ENCODE data around the gene TNFRSF11A.

Gene TNFRSF11A

GRCh38 chr18:62434798-62435197 is 109.7 kb downstream of the TNFRSF11A start:
- Histone ChIP-seq H3K9me3 (ENCODE audit: control insufficient read depth, low read length) (no peaks in the 10 kb centered on the region), H3K27ac (ENCODE audit: insufficient read depth, low read depth, low read length, poor library complexity, severe bottlenecking) (no peak overlapping the region), H3K4me1 (ENCODE audit: control insufficient read depth, insufficient read depth, low read length) (no peaks in the 10 kb centered on the region), H3K27me3 (ENCODE audit: control insufficient read depth, insufficient read depth, low read length, poor library complexity, severe bottlenecking) (no peaks in the 10 kb centered on the region), H3K4me3 (ENCODE audit: insufficient read depth, low read depth, low read length) (no peak overlapping the region), H3K36me3 (ENCODE audit: control insufficient read depth, insufficient read depth, low read length) (no peaks in the 10 kb centered on the region)
- 94 to 98% methylated on average over 4 of the region's 4 CpGs for WGBS, 2 experiments

- no peak overlapping the region for H3K27ac ChIP-seq (ENCODE audit: insufficient read depth, low read depth, low read length, poor library complexity, severe bottlenecking)
- H3K9me3 ChIP-seq (ENCODE audit: control insufficient read depth, low read length), result no peaks in the 10 kb centered on the region
- no peak overlapping the region for H3K4me3 ChIP-seq (ENCODE audit: insufficient read depth, low read depth, low read length)
- no peaks in the 10 kb centered on the region for H3K4me1 ChIP-seq (ENCODE audit: control insufficient read depth, insufficient read depth, low read length)
- 90 to 91% methylated on average over 8 to 11 of the region's 11 CpGs for WGBS, 2 experiments
- no peaks in the 10 kb centered on the region for H3K36me3 ChIP-seq (ENCODE audit: control insufficient read depth, insufficient read depth, low read length)
- H3K27me3 ChIP-seq (ENCODE audit: control insufficient read depth, insufficient read depth, low read length, poor library complexity, severe bottlenecking), result no peaks in the 10 kb centered on the region
These were observed 110.4 kb downstream of the TNFRSF11A start for GRCh38 chr18:62435435-62436031.

GRCh38 chr18:62436636-62437234 is 111.6 kb downstream of the TNFRSF11A start:
- Histone ChIP-seq H3K27me3 (ENCODE audit: control insufficient read depth, insufficient read depth, low read length, poor library complexity, severe bottlenecking) (no peaks in the 10 kb centered on the region), H3K27ac (ENCODE audit: insufficient read depth, low read depth, low read length, poor library complexity, severe bottlenecking) (no peak overlapping the region), H3K4me1 (ENCODE audit: control insufficient read depth, insufficient read depth, low read length) (no peaks in the 10 kb centered on the region), H3K36me3 (ENCODE audit: control insufficient read depth, insufficient read depth, low read length) (no peaks in the 10 kb centered on the region), H3K9me3 (ENCODE audit: control insufficient read depth, low read length) (no peaks in the 10 kb centered on the region), H3K4me3 (ENCODE audit: insufficient read depth, low read depth, low read length) (no peak overlapping the region)
- 89 to 91% methylated on average over 7 of the region's 7 CpGs for WGBS, 2 experiments

- WGBS, 2 experiments, result 80 to 81% methylated on average over 11 of the region's 11 CpGs
- H3K36me3 ChIP-seq (ENCODE audit: control insufficient read depth, insufficient read depth, low read length), result no peaks in the 10 kb centered on the region
- no peaks in the 10 kb centered on the region for H3K27me3 ChIP-seq (ENCODE audit: control insufficient read depth, insufficient read depth, low read length, poor library complexity, severe bottlenecking)
- H3K4me1 ChIP-seq (ENCODE audit: control insufficient read depth, insufficient read depth, low read length), result no peaks in the 10 kb centered on the region
- no peaks in the 10 kb centered on the region for H3K9me3 ChIP-seq (ENCODE audit: control insufficient read depth, low read length)
- H3K4me3 ChIP-seq (ENCODE audit: insufficient read depth, low read depth, low read length), result no peak overlapping the region
- no peak overlapping the region for H3K27ac ChIP-seq (ENCODE audit: insufficient read depth, low read depth, low read length, poor library complexity, severe bottlenecking)
These were observed 112.3 kb downstream of the TNFRSF11A start for GRCh38 chr18:62437235-62438017.

GRCh38 chr18:62438018-62438329 is 112.9 kb downstream of the TNFRSF11A start:
- Histone ChIP-seq H3K4me3 (ENCODE audit: insufficient read depth, low read depth, low read length) (no peak overlapping the region), H3K27ac (ENCODE audit: insufficient read depth, low read depth, low read length, poor library complexity, severe bottlenecking) (no peak overlapping the region), H3K27me3 (ENCODE audit: control insufficient read depth, insufficient read depth, low read length, poor library complexity, severe bottlenecking) (no peaks in the 10 kb centered on the region), H3K4me1 (ENCODE audit: control insufficient read depth, insufficient read depth, low read length) (no peaks in the 10 kb centered on the region), H3K36me3 (ENCODE audit: control insufficient read depth, insufficient read depth, low read length) (no peaks in the 10 kb centered on the region), H3K9me3 (ENCODE audit: control insufficient read depth, low read length) (no peaks in the 10 kb centered on the region)
- WGBS, 2 experiments, result 89 to 93% methylated on average over 10 of the region's 10 CpGs

GRCh38 chr18:62438402-62438801 is 113.3 kb downstream of the TNFRSF11A start:
- Histone ChIP-seq H3K4me3 (ENCODE audit: insufficient read depth, low read depth, low read length) (no peak overlapping the region), H3K4me1 (ENCODE audit: control insufficient read depth, insufficient read depth, low read length) (no peaks in the 10 kb centered on the region), H3K9me3 (ENCODE audit: control insufficient read depth, low read length) (no peaks in the 10 kb centered on the region), H3K36me3 (ENCODE audit: control insufficient read depth, insufficient read depth, low read length) (no peaks in the 10 kb centered on the region), H3K27ac (ENCODE audit: insufficient read depth, low read depth, low read length, poor library complexity, severe bottlenecking) (no peak overlapping the region), H3K27me3 (ENCODE audit: control insufficient read depth, insufficient read depth, low read length, poor library complexity, severe bottlenecking) (no peaks in the 10 kb centered on the region)
- WGBS, 2 experiments, result 95 to 96% methylated on average over 12 of the region's 12 CpGs

- 87 to 93% methylated on average over 8 of the region's 8 CpGs for WGBS, 2 experiments
- no peaks in the 10 kb centered on the region for H3K9me3 ChIP-seq (ENCODE audit: control insufficient read depth, low read length)
These were observed 113.8 kb downstream of the TNFRSF11A start for GRCh38 chr18:62438866-62439265.

More at GRCh38 chr18:62438866-62439265, 113.8 kb downstream of the TNFRSF11A start:
- H3K4me3 ChIP-seq (ENCODE audit: insufficient read depth, low read depth, low read length), result no peak overlapping the region
- no peak overlapping the region for H3K27ac ChIP-seq (ENCODE audit: insufficient read depth, low read depth, low read length, poor library complexity, severe bottlenecking)
- no peaks in the 10 kb centered on the region for H3K4me1 ChIP-seq (ENCODE audit: control insufficient read depth, insufficient read depth, low read length)
- no peaks in the 10 kb centered on the region for H3K36me3 ChIP-seq (ENCODE audit: control insufficient read depth, insufficient read depth, low read length)
- H3K27me3 ChIP-seq (ENCODE audit: control insufficient read depth, insufficient read depth, low read length, poor library complexity, severe bottlenecking), result no peaks in the 10 kb centered on the region

Data from ectodermal cell (in vitro differentiated cells).